ENCODE results near the gene CDC73.
"Not testable (repeated sequence)": the region's sequence is repeated elsewhere in the genome, so short reads cannot be mapped to it uniquely, and the experiment has no call there.

CDC73 gene

DNA sequence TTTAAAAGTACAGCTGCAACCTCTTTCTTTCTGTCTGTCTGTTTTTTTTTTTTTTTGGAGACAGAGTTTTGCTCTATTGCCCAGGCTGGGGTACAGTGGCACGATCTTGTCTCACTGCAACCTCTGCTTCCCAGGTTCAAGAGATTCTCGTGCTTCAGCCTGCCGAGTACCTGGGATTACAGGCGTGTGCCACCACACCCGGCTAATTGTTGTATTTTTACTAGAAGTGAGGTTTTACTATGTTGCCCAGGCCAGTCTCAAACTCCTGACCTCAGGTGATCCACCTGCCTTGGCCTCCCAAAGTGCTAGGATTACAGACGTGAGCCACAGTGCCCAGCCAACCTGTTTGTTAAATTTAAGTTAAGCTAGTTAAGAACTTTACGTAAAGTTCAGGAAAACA, 67.1 kb downstream of the CDC73 start:
- DNase-seq (ENCODE audit: low read depth, low spot score); H3K36me3 ChIP-seq (ENCODE audit: control insufficient read depth, insufficient read depth, low read length); H3K4me3 ChIP-seq (ENCODE audit: low read length); H3K4me1 ChIP-seq (ENCODE audit: control insufficient read depth, insufficient read depth, low read length); H3K27ac ChIP-seq (ENCODE audit: low read length); H3K9me3 ChIP-seq (ENCODE audit: control insufficient read depth, insufficient read depth, low read length); H3K27me3 ChIP-seq (ENCODE audit: control insufficient read depth, insufficient read depth, low read length): not testable (repeated sequence)
- WGBS (ENCODE audit: insufficient coverage, insufficient read length), result no CpG with 5 or more reads among the region's 7 CpGs

DNA sequence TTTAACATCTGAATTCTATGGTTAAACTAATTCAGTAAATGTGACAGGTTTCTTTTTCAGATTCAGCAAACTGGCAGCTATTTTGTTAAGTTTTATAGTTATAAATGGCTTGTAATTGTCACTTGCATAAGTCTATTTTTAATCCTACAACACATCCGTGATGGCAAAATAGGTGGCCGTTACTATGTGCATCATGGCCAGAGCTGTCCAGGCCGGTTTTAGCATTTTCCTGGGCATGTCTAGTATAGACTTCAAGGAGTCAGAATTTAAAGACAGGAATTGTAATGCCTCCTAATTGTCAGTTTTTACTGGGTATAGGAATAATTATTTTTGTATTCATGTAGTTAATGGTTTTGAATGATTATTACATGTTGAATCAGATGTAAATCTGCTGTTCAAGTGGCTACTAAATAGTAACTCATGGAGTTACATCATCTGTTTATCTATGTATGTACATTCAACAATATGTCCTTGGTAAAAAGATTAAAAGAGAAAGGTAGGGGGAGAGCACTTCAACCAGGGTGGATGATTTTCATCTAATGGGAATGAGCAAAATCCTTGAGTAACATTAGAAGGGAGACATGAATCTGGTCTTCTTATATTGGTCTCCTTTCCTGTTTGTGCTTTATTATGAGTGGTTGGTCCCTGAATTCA, 67.7 kb downstream of the CDC73 start:
- peaks cover 1% of the 10 kb centered on the region; the same call in 1 of the 2 replicates for H3K9me3 ChIP-seq (ENCODE audit: control insufficient read depth, insufficient read depth, low read length)
- WGBS (ENCODE audit: insufficient coverage, insufficient read length), result no CpG with 5 or more reads among the region's 3 CpGs
- DNase-seq (ENCODE audit: low read depth, low spot score), result no peak
- no peak overlapping the region for H3K27ac ChIP-seq (ENCODE audit: low read length)
- H3K27me3 ChIP-seq (ENCODE audit: control insufficient read depth, insufficient read depth, low read length), result no peaks in the 10 kb centered on the region
- no peaks in the 10 kb centered on the region; the same call in 1 of the 2 replicates for H3K36me3 ChIP-seq (ENCODE audit: control insufficient read depth, insufficient read depth, low read length)
- H3K4me3 ChIP-seq (ENCODE audit: low read length), result no peak overlapping the region
- no peaks in the 10 kb centered on the region for H3K4me1 ChIP-seq (ENCODE audit: control insufficient read depth, insufficient read depth, low read length)

DNA sequence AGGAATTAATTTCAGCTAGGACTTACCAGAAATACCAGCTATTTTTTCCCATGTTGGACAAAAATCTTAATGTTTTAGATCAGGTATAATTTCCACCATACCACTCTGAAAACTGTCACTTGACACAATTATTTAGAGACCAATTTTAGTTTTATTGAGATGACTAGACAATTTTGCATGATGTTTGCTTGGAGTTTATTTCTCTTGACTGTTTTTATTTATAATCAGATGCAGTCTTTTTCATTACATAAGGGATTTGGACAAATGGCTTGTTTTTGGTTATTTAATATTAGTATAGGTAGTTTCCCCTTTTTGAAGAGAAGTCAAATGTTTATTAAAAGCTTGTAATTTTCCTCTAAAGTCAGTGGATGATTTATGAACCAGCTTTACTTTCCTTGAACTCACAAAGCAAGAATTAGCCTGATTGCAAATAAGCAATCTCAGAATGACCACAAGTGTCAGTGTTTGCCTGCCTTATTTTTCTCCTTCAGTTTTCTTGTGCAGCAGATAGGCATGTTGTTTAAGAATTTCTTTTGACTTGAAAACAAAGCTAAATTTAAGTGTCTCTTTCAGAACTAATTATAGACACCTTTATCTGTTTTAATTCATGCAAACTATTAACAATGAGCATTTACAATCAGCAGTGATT, 68.4 kb downstream of the CDC73 start:
- Histone ChIP-seq H3K4me1 (ENCODE audit: control insufficient read depth, insufficient read depth, low read length) (no peaks in the 10 kb centered on the region), H3K36me3 (ENCODE audit: control insufficient read depth, insufficient read depth, low read length) (no peaks in the 10 kb centered on the region; the same call in 1 of the 2 replicates), H3K27me3 (ENCODE audit: control insufficient read depth, insufficient read depth, low read length) (no peaks in the 10 kb centered on the region), H3K27ac (ENCODE audit: low read length) (no peak overlapping the region), H3K4me3 (ENCODE audit: low read length) (no peak overlapping the region), H3K9me3 (ENCODE audit: control insufficient read depth, insufficient read depth, low read length) (peaks cover 1% of the 10 kb centered on the region; the same call in 1 of the 2 replicates)
- no peak for DNase-seq (ENCODE audit: low read depth, low spot score)

DNA sequence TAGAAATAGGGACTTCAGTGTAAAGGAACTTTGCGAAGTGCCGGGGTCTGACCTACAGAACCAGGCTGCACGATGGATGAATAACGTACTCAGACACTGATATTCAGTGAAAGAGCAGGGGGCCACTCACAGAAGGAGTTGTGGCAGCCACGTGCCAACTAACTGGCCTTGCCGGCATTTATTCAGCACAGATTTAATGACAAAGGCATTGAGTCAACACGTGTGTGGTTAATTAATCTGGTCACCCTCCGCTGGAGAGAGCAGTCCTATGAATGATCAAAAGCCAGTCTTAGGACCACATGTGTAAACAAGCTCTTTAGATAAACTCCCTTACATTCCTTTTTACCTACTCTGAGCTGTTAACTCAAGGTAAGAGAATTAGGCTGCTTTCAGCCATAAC, 70.8 kb downstream of the CDC73 start:
- Histone ChIP-seq H3K4me3 (ENCODE audit: low read length) (no peak overlapping the region), H3K36me3 (ENCODE audit: control insufficient read depth, insufficient read depth, low read length) (no peaks in the 10 kb centered on the region; the same call in 1 of the 2 replicates), H3K27me3 (ENCODE audit: control insufficient read depth, insufficient read depth, low read length) (no peaks in the 10 kb centered on the region), H3K4me1 (ENCODE audit: control insufficient read depth, insufficient read depth, low read length) (no peaks in the 10 kb centered on the region), H3K9me3 (ENCODE audit: control insufficient read depth, insufficient read depth, low read length) (peaks cover 1% of the 10 kb centered on the region; the same call in 1 of the 2 replicates), H3K27ac (ENCODE audit: low read length) (no peak overlapping the region)
- WGBS (ENCODE audit: insufficient coverage, insufficient read length), result no CpG with 5 or more reads among the region's 8 CpGs
- DNase-seq (ENCODE audit: low read depth, low spot score), result no peak

DNA sequence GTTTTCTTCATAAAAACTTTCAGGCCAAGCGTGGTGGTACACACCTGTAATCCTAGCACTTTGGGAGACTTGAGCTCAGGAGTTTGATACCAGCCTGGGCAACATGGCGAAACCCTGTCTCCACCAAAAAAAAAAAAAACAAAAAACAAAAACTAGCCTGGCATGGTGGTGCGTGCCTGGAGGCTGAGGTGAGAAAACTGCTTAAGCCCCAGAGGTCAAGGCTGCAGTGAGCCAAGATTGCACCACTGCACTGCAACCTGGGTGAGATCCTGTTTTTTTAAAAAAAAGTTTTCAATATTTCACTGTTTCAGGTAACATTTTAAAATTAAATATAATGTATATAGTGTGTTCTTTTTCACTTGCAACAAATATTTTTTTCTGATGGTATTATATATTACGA, 78.1 kb downstream of the CDC73 start:
- H3K4me1 ChIP-seq (ENCODE audit: control insufficient read depth, insufficient read depth, low read length), result no peaks in the 10 kb centered on the region
- WGBS (ENCODE audit: insufficient coverage, insufficient read length), result no CpG with 5 or more reads among the region's 4 CpGs
- no peak for DNase-seq (ENCODE audit: low read depth, low spot score)

DNA sequence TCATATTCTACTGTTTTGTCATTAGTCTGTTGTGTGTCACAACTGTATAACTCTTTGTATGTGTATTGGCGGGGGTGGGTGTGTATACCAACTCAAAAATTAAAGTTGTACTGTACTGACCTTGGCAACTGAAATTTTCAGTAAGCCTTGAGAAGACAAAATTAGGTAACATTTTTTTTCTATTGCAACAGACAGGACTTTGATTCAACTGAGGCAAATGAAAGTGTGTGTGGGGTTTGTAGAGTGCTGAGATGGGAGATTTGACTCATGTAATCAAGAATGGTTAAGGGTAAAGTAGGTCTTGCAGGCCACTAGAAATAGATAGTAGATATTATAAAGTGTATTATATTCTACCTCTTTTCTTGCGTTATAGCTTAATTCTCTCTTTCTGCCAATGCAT, 79.2 kb downstream of the CDC73 start:
- Histone ChIP-seq H3K27ac (ENCODE audit: low read length) (no peak overlapping the region), H3K27me3 (ENCODE audit: control insufficient read depth, insufficient read depth, low read length) (no peaks in the 10 kb centered on the region), H3K36me3 (ENCODE audit: control insufficient read depth, insufficient read depth, low read length) (no peaks in the 10 kb centered on the region), H3K9me3 (ENCODE audit: control insufficient read depth, insufficient read depth, low read length) (no peaks in the 10 kb centered on the region), H3K4me1 (ENCODE audit: control insufficient read depth, insufficient read depth, low read length) (no peaks in the 10 kb centered on the region), H3K4me3 (ENCODE audit: low read length) (no peak overlapping the region)
- no CpG with 5 or more reads among the region's 2 CpGs for WGBS (ENCODE audit: insufficient coverage, insufficient read length)
- DNase-seq (ENCODE audit: low read depth, low spot score), result no peak

More for the DNA sequence above, 78.1 kb downstream of the CDC73 start:
- Histone ChIP-seq H3K36me3 (ENCODE audit: control insufficient read depth, insufficient read depth, low read length) (no peaks in the 10 kb centered on the region), H3K27ac (ENCODE audit: low read length) (no peak overlapping the region), H3K4me3 (ENCODE audit: low read length) (no peak overlapping the region), H3K9me3 (ENCODE audit: control insufficient read depth, insufficient read depth, low read length) (no peaks in the 10 kb centered on the region), H3K27me3 (ENCODE audit: control insufficient read depth, insufficient read depth, low read length) (no peaks in the 10 kb centered on the region)

DNA sequence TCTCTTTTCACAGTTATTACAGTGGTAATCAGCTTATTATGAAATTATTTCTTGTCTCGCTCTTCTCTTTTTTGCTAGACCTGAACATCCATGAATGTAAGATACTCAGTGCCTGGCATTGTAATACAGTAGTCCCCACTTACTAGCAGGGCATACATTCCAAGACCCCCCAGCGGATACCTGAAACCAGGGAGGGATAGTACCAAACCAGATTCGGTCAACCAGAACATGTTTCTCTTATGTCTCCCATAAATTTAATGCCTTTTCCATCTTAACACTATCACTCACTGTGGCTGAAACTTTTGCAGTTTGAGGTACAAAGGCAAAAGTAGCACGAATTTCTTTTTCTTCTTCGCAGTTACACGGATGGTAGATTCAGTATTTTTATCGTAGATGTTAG, 89.2 kb downstream of the CDC73 start:
- H3K36me3 ChIP-seq (ENCODE audit: control insufficient read depth, insufficient read depth, low read length), result no peaks in the 10 kb centered on the region
- H3K27me3 ChIP-seq (ENCODE audit: control insufficient read depth, insufficient read depth, low read length), result no peaks in the 10 kb centered on the region
- H3K9me3 ChIP-seq (ENCODE audit: control insufficient read depth, insufficient read depth, low read length), result no peaks in the 10 kb centered on the region
- H3K4me3 ChIP-seq (ENCODE audit: low read length), result no peak overlapping the region
- no CpG with 5 or more reads among the region's 7 CpGs for WGBS (ENCODE audit: insufficient coverage, insufficient read length)
- no peak overlapping the region for H3K27ac ChIP-seq (ENCODE audit: low read length)
- no peaks in the 10 kb centered on the region for H3K4me1 ChIP-seq (ENCODE audit: control insufficient read depth, insufficient read depth, low read length)
- DNase-seq (ENCODE audit: low read depth, low spot score), result no peak

DNA sequence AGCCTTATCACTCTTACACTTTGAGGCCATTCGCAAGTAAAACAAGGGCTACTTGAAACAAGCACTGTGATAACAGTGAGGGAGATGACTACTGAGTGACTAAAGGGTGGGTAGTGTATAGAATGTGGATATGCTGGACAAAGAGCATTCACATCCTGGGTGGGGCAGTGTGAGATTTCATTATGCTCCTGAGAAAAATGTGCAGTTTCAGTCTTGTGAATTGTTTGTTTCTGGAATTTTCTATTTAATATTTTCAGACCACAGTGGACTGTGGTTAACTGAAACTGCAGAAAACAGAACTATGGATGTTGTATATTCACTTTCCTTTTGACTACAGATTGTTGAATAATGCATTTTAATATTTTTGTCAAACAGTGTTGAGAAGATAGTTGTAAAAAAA, 89.7 kb downstream of the CDC73 start:
- Histone ChIP-seq H3K27ac (ENCODE audit: low read length) (no peak overlapping the region), H3K36me3 (ENCODE audit: control insufficient read depth, insufficient read depth, low read length) (no peaks in the 10 kb centered on the region), H3K4me1 (ENCODE audit: control insufficient read depth, insufficient read depth, low read length) (no peaks in the 10 kb centered on the region), H3K9me3 (ENCODE audit: control insufficient read depth, insufficient read depth, low read length) (no peaks in the 10 kb centered on the region), H3K27me3 (ENCODE audit: control insufficient read depth, insufficient read depth, low read length) (no peaks in the 10 kb centered on the region), H3K4me3 (ENCODE audit: low read length) (no peak overlapping the region)
- no peak for DNase-seq (ENCODE audit: low read depth, low spot score)
- no CpG with 5 or more reads among the region's 1 CpG for WGBS (ENCODE audit: insufficient coverage, insufficient read length)

DNA sequence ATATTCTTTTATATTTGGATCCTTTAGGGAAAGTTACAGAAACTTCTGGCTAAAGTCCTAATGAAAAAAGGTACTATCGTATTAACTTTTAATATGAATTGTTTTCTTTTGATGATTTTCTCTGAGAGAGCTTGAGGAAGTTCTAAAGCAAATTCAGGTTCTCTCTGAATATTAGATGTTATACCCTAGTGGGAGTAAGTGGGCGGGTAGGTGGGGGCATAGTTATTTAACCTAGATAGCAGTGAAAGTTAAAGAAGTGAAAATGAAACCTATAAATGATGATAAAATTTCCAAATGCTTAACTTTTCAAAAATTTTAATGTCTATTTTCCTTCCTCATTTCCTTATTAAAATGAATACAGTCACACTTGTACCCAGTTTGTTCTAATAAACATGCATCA, 90.8 kb downstream of the CDC73 start:
- H3K9me3 ChIP-seq (ENCODE audit: control insufficient read depth, insufficient read depth, low read length), result no peaks in the 10 kb centered on the region
- no peak for DNase-seq (ENCODE audit: low read depth, low spot score)
- H3K4me3 ChIP-seq (ENCODE audit: low read length), result no peak overlapping the region
- 0 out of 2 replicates have a peak, but pooled peaks cover 1% of the 10 kb centered on the region for H3K4me1 ChIP-seq (ENCODE audit: control insufficient read depth, insufficient read depth, low read length)
- no peaks in the 10 kb centered on the region for H3K36me3 ChIP-seq (ENCODE audit: control insufficient read depth, insufficient read depth, low read length)
- no peaks in the 10 kb centered on the region for H3K27me3 ChIP-seq (ENCODE audit: control insufficient read depth, insufficient read depth, low read length)
- H3K27ac ChIP-seq (ENCODE audit: low read length), result no peak overlapping the region
- WGBS (ENCODE audit: insufficient coverage, insufficient read length), result no CpG with 5 or more reads among the region's 2 CpGs

DNA sequence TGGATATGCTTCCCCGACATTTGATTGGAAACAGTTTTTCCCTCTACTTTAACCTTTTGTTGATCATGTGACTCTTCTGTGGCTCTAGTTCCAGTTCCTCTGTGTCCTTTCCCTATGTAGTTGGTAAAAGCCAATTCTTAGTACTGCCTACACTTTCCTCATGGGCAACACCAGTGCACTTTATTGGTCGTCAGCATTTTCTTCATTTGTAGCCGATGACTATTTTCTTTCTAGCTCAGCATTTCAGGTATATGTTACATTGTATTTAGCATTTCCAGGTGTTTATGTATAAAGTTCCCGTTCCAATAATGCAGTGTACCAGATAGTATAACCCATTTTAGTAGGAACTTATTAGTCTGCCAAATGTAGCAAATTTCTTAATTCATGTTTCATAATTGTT, 92.2 kb downstream of the CDC73 start:
- Histone ChIP-seq H3K27ac (ENCODE audit: low read length) (no peak overlapping the region), H3K9me3 (ENCODE audit: control insufficient read depth, insufficient read depth, low read length) (no peaks in the 10 kb centered on the region), H3K4me1 (ENCODE audit: control insufficient read depth, insufficient read depth, low read length) (0 out of 2 replicates have a peak, but pooled peaks cover 1% of the 10 kb centered on the region), H3K4me3 (ENCODE audit: low read length) (no peak overlapping the region), H3K36me3 (ENCODE audit: control insufficient read depth, insufficient read depth, low read length) (no peaks in the 10 kb centered on the region; the same call in 1 of the 2 replicates), H3K27me3 (ENCODE audit: control insufficient read depth, insufficient read depth, low read length) (no peaks in the 10 kb centered on the region)
- WGBS (ENCODE audit: insufficient coverage, insufficient read length), result no CpG with 5 or more reads among the region's 4 CpGs
- no peak for DNase-seq (ENCODE audit: low read depth, low spot score)

DNA sequence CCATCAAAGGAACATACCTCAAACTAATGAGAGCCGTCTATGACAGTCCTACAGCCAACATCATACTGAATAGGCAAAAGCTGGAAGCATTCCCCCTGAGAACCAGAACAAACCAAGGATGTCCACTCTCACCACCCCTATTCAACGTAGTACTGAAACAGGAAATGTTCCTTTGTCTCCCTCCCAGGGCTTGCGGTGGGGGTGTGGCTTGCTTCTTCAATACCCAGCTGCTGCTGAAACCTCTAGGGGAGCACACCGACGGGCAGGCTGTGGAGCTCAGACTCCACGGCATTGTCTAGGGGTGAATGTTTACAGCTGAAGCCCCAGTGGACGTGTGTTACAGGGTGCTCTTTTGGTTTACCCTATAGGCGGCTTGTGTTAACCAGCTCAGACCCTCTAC, 95.1 kb downstream of the CDC73 start:
- no peaks in the 10 kb centered on the region for H3K9me3 ChIP-seq (ENCODE audit: control insufficient read depth, insufficient read depth, low read length)
- H3K27ac ChIP-seq (ENCODE audit: low read length), result no peak overlapping the region
- H3K27me3 ChIP-seq (ENCODE audit: control insufficient read depth, insufficient read depth, low read length), result no peaks in the 10 kb centered on the region
- H3K4me3 ChIP-seq (ENCODE audit: low read length), result no peak overlapping the region
- no CpG with 5 or more reads among the region's 8 CpGs for WGBS (ENCODE audit: insufficient coverage, insufficient read length)
- no peaks in the 10 kb centered on the region; the same call in 1 of the 2 replicates for H3K36me3 ChIP-seq (ENCODE audit: control insufficient read depth, insufficient read depth, low read length)
- peak; percentile 29 for DNase-seq (ENCODE audit: low read depth, low spot score)
- H3K4me1 ChIP-seq (ENCODE audit: control insufficient read depth, insufficient read depth, low read length), result 0 out of 2 replicates have a peak, but pooled peaks cover 1% of the 10 kb centered on the region
